Stimulated activated CD4-positive, alpha-beta T cell treated with anti-CD3 and anti-CD28 coated beads, Interleukin-1b, Interleukin-23, amount 100 ng/mL, for 24 hours (primary cell): ENCODE measurements around the gene CDC42SE2.
"Not testable (repeated sequence)": the region's sequence is repeated elsewhere in the genome, so short reads cannot be mapped to it uniquely, and the experiment has no call there.

ENCODE experiments used
- DNase-seq, 4 experiments: peaks; one replicate each; pipeline ENCODE4 v3.0.0-alpha.2; 2020; ENCODE audit warnings: low read depth in 4 of 4, low spot score in 1 of 4

Gene CDC42SE2

GRCh38 chr5:131250751-131251475 lies 12.9 kb upstream of the CDC42SE2 start:
- no peak for DNase-seq

- DNase-seq = peak in 2 of 4 experiments; percentile 53 to 58
Measured at GRCh38 chr5:131252824-131253171, 11.1 kb upstream of the CDC42SE2 start.

- not testable (repeated sequence) for DNase-seq
Measured at GRCh38 chr5:131254025-131254424, 9.8 kb upstream of the CDC42SE2 start.

DNA sequence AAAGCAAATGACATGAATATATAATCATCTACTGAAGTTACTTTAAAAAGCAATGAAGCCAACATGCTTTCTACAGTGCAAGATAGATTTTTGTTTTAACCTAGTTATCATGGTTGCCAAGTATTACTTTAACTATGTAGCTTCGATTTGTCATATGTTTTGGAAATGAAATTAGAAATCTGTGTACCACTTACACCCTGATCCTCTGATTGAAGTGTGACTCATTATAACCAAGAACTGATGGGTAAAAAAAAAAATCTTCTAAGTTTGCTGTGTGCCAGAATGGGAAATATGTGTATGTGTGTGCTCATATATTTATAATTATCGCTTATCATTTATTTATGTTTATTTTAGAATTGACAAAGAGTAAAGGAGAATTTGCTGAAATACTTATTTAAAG lies 9.1 kb upstream of the CDC42SE2 start:
- DNase-seq = no peak

- DNase-seq = no peak
Measured at GRCh38 chr5:131256507-131256823, 7.4 kb upstream of the CDC42SE2 start.

DNA sequence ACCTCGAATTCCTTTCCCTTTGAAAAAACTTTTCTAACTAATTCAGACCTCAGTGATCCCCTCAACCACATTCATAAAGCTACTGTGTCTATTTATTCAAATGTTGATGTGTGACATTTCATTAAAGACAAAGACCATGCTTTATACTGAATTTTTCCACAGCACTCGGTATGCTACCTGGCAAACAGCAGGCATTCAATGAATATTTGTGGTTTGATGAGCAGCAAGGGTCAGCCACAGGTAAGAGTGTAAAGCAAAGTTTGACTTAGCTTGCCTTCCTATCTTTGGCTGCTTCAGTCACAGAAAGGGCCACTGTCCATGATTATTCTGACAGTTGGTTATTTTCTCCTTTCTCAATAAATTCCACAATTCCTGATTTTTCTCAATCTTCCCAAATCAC lies 5.1 kb upstream of the CDC42SE2 start:
- no peak for DNase-seq

DNA sequence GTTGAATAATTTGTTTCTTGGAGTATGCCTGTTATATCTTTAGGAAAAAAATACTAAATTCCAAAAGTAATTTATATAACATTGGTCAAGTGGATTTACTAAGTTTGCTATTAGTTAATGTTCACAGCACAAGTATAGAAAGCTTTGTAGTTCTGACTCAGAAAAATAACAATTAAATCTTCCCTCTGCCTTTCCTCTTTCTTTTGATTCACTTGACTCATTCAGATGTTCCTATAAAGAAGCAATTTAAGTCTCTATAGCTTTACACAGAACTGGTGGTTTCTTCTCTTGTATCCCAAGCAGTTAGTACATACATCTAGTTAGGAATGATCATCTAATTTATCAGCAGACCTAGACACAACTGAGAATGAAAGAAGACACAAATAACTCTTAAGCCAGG lies 4.5 kb upstream of the CDC42SE2 start:
- no peak for DNase-seq

- no peak for DNase-seq
Measured at GRCh38 chr5:131260895-131261294, 3.0 kb upstream of the CDC42SE2 start.

GRCh38 chr5:131261483-131261882 lies 2.4 kb upstream of the CDC42SE2 start:
- no peak for DNase-seq

- no peak for DNase-seq
Measured at GRCh38 chr5:131262953-131263541, 806 bp upstream of the CDC42SE2 start.

DNA sequence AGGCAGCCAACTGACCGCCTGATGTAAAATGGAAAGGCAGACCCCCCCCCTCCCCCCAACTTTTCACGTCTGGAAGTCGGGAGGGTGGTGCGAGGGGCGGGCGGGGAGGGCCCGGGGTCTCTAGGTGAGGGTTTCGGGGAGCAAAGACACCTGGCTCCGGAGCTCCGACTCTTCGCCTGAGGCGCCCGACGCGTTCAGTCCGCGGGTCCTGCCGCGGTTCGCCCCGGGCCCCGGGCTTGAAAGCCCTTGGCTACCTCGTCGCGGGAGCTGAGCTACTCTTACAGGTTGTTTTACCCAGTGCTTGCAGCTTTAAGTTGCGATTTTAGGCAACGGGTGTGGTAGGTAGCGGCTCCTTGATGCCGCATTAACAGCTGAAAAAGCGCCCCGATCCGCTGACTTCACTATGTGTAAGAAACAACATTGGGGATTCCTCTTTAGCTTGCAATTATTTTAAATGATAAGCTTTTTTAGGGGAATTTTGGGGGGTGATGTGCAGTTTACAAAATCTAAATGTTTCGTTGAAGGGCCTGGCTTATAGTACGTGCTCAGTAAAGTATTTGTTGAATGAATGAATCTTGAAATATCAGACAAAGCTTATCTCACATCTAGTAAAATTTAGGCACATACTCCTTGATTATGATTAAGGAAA lies 722 bp downstream of the CDC42SE2 start:
- no peak for DNase-seq

DNA sequence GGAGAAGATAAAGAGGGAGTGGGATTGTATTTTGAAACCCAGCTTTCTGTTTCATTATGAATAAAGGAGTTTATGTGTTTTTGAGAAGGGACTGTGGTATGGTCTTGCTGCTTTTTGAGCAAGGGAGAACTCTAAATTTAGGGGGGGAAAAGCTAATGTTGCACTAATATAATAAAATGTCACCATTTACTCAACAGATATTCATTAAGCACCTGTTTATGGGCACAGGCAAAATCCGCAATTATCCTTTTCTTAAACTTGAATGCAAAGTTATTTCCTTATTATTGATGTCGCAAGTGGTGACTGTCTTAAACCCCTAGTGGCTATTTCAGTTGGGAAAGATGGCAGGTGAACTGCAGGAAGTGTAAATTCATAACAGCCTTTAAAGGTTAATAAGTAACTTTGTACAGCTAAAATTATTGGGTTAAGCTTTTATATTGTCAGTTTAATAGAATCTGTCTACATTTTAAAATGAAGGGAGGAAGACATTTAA lies 1.5 kb downstream of the CDC42SE2 start:
- no peak for DNase-seq

DNA sequence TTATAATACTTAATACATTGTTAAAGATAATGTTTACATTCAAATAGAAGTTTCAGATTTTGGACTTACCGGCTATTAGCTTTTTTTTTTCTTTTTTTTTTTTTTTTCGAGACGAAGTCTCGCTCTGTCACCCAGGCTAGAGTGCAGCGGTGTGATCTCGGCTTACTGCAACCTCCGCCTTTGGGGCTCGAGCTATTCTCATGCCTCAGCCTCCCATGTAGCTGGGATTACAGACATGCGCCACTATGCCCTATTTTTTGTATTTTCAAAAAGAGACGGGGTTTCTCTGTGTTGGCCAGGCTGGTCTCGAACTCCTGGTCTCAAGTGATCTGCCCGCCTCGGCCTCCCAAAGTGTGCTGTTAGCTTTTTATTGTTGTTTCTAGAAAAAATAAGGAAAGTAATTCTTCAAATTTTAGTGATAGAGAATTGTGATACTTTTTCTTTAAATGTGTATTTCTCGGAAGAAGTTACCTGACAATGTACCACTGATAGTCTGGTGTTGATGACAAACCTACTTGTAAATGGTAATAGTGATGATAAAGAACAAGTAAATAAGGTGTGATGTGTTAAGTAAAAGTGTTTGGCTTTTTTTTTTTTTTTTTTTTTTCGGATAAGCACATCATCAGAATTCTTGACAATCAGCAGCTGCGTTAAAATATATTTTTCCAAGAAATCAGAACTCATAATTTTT lies 2.7 kb downstream of the CDC42SE2 start:
- no peak for DNase-seq

DNA sequence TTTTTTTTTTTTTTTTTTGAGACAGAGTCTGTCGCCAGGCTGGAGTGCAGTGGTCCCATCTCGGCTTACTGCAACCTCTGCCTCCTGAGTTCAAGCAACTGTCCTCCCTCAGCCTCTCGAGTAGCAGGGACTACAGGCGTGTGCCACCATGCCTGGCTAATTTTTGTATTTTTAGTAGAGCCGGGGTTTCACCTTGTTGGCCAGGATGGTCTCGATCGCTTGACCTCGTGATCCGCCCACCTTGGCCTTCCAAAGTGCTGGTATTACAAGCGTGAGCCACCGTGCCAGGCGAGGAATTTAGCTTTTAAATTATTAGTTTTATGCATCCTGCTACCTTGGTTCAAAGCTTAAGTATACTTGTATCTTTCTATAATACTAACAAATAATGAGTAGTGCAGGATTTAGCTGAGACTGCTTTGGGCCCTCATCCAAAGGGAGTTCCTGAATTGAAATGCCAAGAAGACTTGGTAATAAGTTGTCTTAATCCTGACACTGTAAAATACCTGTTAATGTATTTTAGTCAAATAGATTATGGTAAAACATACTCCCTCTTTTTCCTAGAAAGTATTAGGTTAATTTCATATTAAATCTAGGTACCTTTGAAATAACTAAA lies 5.0 kb downstream of the CDC42SE2 start:
- DNase-seq = no peak

- no peak for DNase-seq
Measured at GRCh38 chr5:131270809-131271208, 7.0 kb downstream of the CDC42SE2 start.

DNA sequence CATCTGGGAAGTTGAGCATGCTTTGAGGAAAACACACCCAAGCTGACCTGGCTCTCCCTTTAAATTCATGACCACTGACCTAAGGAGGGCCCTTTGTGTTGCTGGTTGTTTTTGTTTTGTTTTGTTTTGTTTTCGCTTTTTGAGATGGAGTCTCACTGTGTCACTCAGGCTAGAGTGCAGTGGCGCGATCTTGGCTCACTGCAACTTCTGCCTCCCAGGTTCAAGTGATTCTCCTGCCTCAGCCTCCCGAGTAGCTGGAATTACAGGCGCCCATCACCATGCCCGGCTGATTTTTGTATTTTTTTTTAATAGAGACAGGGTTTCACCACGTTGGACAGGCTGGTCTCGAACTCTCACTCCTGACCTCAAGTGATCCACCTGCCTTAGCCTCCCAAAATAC lies 8.0 kb downstream of the CDC42SE2 start:
- not testable (repeated sequence) for DNase-seq

DNA sequence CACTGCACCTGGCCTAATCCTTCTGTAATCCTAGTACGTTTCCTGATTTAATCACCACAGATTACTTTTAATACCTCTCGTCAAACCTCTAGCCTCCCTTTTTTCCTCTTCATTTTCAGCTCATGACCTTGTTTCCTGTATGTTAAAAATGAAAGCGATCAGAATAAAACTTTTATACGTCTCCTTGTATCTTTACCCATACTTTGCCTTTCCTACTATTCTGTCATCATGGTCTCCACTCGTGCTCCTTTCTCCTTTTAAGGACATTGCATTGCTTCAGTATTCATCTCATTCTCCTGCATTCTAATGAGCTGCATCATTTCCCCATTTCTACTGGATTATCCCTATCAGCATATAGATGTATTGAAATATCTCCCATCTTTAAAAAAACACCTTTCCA lies 8.5 kb downstream of the CDC42SE2 start:
- no peak for DNase-seq

GRCh38 chr5:131272724-131273123 lies 8.9 kb downstream of the CDC42SE2 start:
- DNase-seq = no peak

GRCh38 chr5:131274326-131275063 lies 10.6 kb downstream of the CDC42SE2 start:
- DNase-seq = no peak

DNA sequence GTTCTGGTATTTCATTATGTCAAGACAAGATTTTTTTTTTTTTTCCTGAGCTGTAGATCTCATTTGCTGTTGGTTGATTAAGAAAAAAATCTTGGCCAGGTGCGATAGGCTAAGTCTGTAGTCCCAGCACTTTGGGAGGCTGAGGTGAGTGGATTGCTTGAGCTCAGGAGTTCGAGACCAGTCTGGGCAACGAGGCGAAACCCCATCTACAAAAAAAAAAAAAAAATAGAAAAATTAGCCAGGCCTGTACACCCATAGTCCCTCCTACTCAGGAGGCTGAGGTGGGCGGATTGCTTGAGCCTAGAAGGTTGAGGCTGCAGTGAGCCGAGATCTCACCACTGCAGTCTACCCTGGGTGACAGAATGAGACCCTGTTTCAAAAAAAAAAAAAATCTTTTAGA lies 12.2 kb downstream of the CDC42SE2 start:
- no peak for DNase-seq

- DNase-seq = no peak
Measured at GRCh38 chr5:131277447-131277846, 13.6 kb downstream of the CDC42SE2 start.
